ENCODE results near the gene HRCT1. TPM values are rescaled to one million over a fixed set of nuclear protein-coding genes. Genes with fewer than 3 reads are reported as not detected.
A peak's percentile ranks its signal among the peaks of the same experiment; 100 is the strongest.

HRCT1 gene
- total and polyA plus RNA-seq, 2 of the 4 experiments (the other 2 are of a cell fraction), result 1.1 to 3.9 TPM

GRCh38 chr9:35904338-35904737 lies 1.7 kb upstream of the HRCT1 start:
- Histone ChIP-seq H2BK120ac (ENCODE audit: low read depth, low read length) (peak overlapping the region; percentile 94), H3K4me1 (ENCODE audit: control insufficient read depth, insufficient read depth, low read length) (peaks cover 42% of the 10 kb centered on the region), H2AK5ac (ENCODE audit: low read depth, low read length) (peak overlapping the region; percentile 87), H3K27me3 (ENCODE audit: control insufficient read depth, insufficient read depth, low read length) (no peaks in the 10 kb centered on the region), H3K27ac (ENCODE audit: insufficient read depth, low read length) (no peak overlapping the region), H4K8ac (ENCODE audit: low read depth in 2 of 2, low read length in 2 of 2) (peak overlapping the region in 1 of 2 experiments; percentile 94; a peak in 2 of 4 replicates), H3K56ac (ENCODE audit: extremely low read depth, insufficient read depth, low read length) (no peak overlapping the region), H4K5ac (ENCODE audit: low read depth, low read length) (no peak overlapping the region; the same call in 1 of the 2 replicates), H4K20me1 (ENCODE audit: insufficient read depth, low read length) (no peaks in the 10 kb centered on the region), H4K91ac (ENCODE audit: insufficient read depth, low read depth, low read length) (peak overlapping the region; percentile 97), H3K4me2 (ENCODE audit: low read depth, low read length) (no peak overlapping the region), H2BK5ac (ENCODE audit: low read depth, low read length, poor library complexity, severe bottlenecking) (no peak overlapping the region), H2AK9ac (replicated peaks; ENCODE audit: low read depth, low read length, poor library complexity) (no peak overlapping the region), H3K23ac (ENCODE audit: low read depth, low read length) (no peak overlapping the region; the same call in 1 of the 2 replicates), H3K9ac (ENCODE audit: low read depth, low read length) (no peak overlapping the region), H3K18ac (ENCODE audit: low read depth, low read length) (no peak overlapping the region), H3K79me1 (ENCODE audit: low read depth in 1 of 2, low read length in 2 of 2) (peaks cover 0 to 22% of the 10 kb centered on the region in 2 experiments; a peak in 2 of 4 replicates), H2AFZ (replicated peaks; ENCODE audit: low read length, poor library complexity) (peak overlapping the region; percentile 37), H3K36me3 (ENCODE audit: control insufficient read depth, insufficient read depth, low read length) (no peaks in the 10 kb centered on the region), H3K4ac (ENCODE audit: low read depth, low read length) (peak overlapping the region; percentile 96), H2BK15ac (ENCODE audit: low read depth, low read length) (peak overlapping the region; percentile 79; the same call in 2 of the 3 replicates), H3K9me1 (ENCODE audit: insufficient read depth, low read length) (peaks cover 26% of the 10 kb centered on the region), H3K4me3 (ENCODE audit: insufficient read depth, low read depth, low read length) (no peak overlapping the region), H2BK20ac (ENCODE audit: low read depth, low read length) (peak overlapping the region; percentile 96), H3K9me3 (ENCODE audit: control insufficient read depth, insufficient read depth, low read length) (no peaks in the 10 kb centered on the region), H3K14ac (replicated peaks; ENCODE audit: low read depth, low read length) (peak overlapping the region; percentile 69)
- DNase-seq (no peak), ATAC-seq (ENCODE audit: low read depth) (no peak)
- dilution Hi-C loops (cut with HindIII; ENCODE audit: low sequenced_read_pairs, unreplicated experiment) (no loop called here), in situ Hi-C loops (cut with MboI; ENCODE audit: low sequenced_read_pairs) (loop anchor here (5.0 kb wide), 1 partner anchor 43 kb away; no protein-coding TSS in a partner anchor), intact Hi-C loops (cut with micrococcal nuclease) (no loop called here)
- TF ChIP-seq RAD21 (IDR thresholded peaks at IDR 0.05; ENCODE audit: low read length) (no peak), RCOR1 (IDR thresholded peaks at IDR 0.05; ENCODE audit: insufficient replicate concordance, low read length) (no peak), ELK1 (IDR thresholded peaks at IDR 0.05; ENCODE audit: borderline replicate concordance, low read depth, low read length) (no peak), CTCF (conservative IDR thresholded peaks at IDR 0.05; ENCODE audit: low read depth, low read length) (no peak), CEBPB (IDR thresholded peaks at IDR 0.05; ENCODE audit: low read depth, low read length) (no peak), USF2 (IDR thresholded peaks at IDR 0.05; ENCODE audit: low read depth, low read length) (no peak), FOS (IDR thresholded peaks at IDR 0.05; ENCODE audit: low read depth, low read length) (no peak), SMC3 (IDR thresholded peaks at IDR 0.05; ENCODE audit: low read depth, low read length) (no peak), NFE2L2 (IDR thresholded peaks at IDR 0.05; ENCODE audit: low read depth, low read length) (no peak), RFX5 (IDR thresholded peaks at IDR 0.05; ENCODE audit: low read depth, low read length) (no peak), MXI1 (IDR thresholded peaks at IDR 0.05; ENCODE audit: borderline replicate concordance, low read depth, low read length) (no peak), MAFK (IDR thresholded peaks at IDR 0.05; ENCODE audit: low read depth, low read length) (no peak), BHLHE40 (IDR thresholded peaks at IDR 0.05; ENCODE audit: low read depth, low read length) (no peak), CHD1 (IDR thresholded peaks at IDR 0.05; ENCODE audit: low read depth, low read length) (no peak), MAZ (IDR thresholded peaks at IDR 0.05; ENCODE audit: borderline replicate concordance, low read depth, low read length) (no peak)
- ChIA-PET CTCF (interaction anchor here (1.4 to 4.1 kb wide), 3 partner anchors 22 to 114 kb away, joined by 3 to 21 read pairs (median 3); no protein-coding TSS in a partner anchor), POLR2A (ENCODE audit: unreplicated experiment) (no interaction called here)
- BruUV-seq (replicated peaks), result no TSS peak
- WGBS, 2 experiments (ENCODE audit: extremely low coverage in 2 of 2, insufficient read length in 1 of 2), result no CpG with 5 or more reads among the region's 8 CpGs

All from IMR-90 (cell line).